ENCODE results near the gene SPTLC1. TPM values are rescaled to one million over a fixed set of nuclear protein-coding genes. Genes with fewer than 3 reads are reported as not detected.

The SPTLC1 gene
- total RNA-seq, 4 donors from 2014 or later = 124 to 132 (median 127) TPM

DNA sequence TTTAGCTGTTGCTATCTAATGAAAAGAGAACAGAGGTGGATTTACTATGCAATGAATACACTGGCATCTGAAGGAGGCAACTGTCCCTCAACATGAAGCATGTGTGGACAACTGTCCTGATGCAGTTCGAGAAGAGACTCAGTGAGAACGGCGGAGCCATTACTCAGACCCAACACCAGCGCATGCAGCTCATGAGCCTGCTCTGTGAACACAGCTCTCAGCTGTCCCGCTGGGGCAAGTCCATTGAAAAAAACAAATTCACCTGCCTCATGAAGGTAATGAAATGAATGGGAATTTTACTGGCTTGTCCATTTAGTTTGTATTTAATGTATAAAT, 78.8 kb downstream of the SPTLC1 start:
- WGBS, 2 donors = 87 to 93% methylated on average over 5 of the region's 5 CpGs
- TF ChIP-seq POLR2A (IDR thresholded peaks at IDR 0.05) = no peak
- TF ChIP-seq, protein P1, sequence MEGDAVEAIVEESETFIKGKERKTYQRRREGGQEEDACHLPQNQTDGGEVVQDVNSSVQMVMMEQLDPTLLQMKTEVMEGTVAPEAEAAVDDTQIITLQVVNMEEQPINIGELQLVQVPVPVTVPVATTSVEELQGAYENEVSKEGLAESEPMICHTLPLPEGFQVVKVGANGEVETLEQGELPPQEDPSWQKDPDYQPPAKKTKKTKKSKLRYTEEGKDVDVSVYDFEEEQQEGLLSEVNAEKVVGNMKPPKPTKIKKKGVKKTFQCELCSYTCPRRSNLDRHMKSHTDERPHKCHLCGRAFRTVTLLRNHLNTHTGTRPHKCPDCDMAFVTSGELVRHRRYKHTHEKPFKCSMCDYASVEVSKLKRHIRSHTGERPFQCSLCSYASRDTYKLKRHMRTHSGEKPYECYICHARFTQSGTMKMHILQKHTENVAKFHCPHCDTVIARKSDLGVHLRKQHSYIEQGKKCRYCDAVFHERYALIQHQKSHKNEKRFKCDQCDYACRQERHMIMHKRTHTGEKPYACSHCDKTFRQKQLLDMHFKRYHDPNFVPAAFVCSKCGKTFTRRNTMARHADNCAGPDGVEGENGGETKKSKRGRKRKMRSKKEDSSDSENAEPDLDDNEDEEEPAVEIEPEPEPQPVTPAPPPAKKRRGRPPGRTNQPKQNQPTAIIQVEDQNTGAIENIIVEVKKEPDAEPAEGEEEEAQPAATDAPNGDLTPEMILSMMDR (IDR thresholded peaks at IDR 0.05) = no peak
- no peak for DNase-seq
- H3K27me3 ChIP-seq = no peaks in the 10 kb centered on the region
- peaks cover 18 to 22% of the 10 kb centered on the region in 2 donors for H3K36me3 ChIP-seq
- H3K4me3 ChIP-seq (replicated peaks in 1 of 3) = no peak overlapping the region
- no peaks in the 10 kb centered on the region for H3K9me3 ChIP-seq
- intact Hi-C loops (cut with DNase I) = no loop called here
- no peaks in the 10 kb centered on the region for H3K4me1 ChIP-seq
- H3K27ac ChIP-seq = no peak overlapping the region

DNA sequence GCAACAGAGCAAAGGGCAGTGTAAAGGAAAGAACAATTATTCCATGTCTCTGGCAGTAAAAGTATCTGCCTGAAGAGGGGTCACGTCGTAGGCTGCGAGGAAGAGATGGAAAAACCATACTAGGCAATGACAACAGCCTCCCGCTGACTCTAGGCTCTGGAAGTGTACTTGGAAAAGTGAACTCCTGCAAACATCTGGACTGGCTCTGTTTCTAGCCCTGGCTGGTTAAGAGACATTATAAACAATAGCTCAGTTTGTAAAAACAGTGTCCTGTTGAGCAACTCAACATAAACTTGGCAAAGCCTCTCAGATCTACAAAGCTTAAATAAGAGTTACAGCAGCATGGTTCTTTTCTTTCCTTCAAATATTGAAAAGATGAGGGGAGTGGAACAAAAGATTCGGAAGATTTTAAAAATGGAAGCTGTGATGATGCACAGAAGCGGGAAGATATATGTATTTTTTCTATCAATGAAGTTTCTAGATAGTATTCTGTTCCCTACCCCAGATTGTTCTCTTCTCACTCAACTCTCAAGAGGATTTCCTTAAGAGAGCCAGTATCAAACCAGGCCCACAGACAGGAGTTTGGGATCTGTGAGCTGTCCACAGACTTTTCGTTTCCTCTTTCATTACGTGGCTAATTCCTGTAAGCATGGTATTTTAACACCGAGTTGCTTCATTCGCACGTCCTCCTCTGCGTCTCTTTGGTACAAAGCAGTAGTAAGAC, 79.4 kb downstream of the SPTLC1 start:
- Histone ChIP-seq H3K27me3 (no peaks in the 10 kb centered on the region), H3K36me3 (peaks cover 16 to 27% of the 10 kb centered on the region in 2 donors), H3K9me3 (no peaks in the 10 kb centered on the region), H3K4me3 (replicated peaks in 1 of 3) (no peak overlapping the region), H3K27ac (no peak overlapping the region), H3K4me1 (no peaks in the 10 kb centered on the region)
- intact Hi-C loops (cut with DNase I) = no loop called here
- DNase-seq = peak; percentile 19 to 40
- TF ChIP-seq, protein P1 (IDR thresholded peaks at IDR 0.05) = no peak
- no peak for TF ChIP-seq POLR2A (IDR thresholded peaks at IDR 0.05)
- 60 to 64% methylated on average over 12 of the region's 12 CpGs for WGBS, 2 donors

DNA sequence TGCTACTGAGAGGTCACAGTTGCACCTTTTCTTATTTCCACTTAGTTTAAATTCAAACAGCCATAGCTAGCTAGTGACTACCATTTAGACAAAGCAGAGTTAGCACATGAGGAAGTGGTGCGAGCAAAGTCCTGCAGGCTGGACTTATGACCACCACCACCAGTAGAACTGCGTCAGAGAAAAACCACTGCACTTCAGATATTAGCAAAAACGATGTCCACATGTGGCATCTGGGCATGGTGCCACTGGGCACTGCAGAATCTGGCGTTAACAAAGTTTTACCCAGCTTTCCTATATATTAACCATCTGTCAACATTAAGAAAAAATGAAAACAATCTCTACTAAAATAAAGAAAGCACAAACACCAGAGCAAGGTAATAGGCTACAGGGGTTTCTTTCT, 80.1 kb downstream of the SPTLC1 start:
- Histone ChIP-seq H3K9me3 (no peaks in the 10 kb centered on the region), H3K36me3 (peaks cover 16 to 27% of the 10 kb centered on the region in 2 donors), H3K4me1 (no peaks in the 10 kb centered on the region), H3K4me3 (replicated peaks in 1 of 3) (no peak overlapping the region), H3K27me3 (no peaks in the 10 kb centered on the region), H3K27ac (no peak overlapping the region)
- WGBS, 2 donors = 78 to 81% methylated on average over 4 of the region's 4 CpGs
- intact Hi-C loops (cut with DNase I) = no loop called here
- TF ChIP-seq, protein P1 (IDR thresholded peaks at IDR 0.05) = no peak
- TF ChIP-seq POLR2A (IDR thresholded peaks at IDR 0.05) = no peak
- no peak for DNase-seq

DNA sequence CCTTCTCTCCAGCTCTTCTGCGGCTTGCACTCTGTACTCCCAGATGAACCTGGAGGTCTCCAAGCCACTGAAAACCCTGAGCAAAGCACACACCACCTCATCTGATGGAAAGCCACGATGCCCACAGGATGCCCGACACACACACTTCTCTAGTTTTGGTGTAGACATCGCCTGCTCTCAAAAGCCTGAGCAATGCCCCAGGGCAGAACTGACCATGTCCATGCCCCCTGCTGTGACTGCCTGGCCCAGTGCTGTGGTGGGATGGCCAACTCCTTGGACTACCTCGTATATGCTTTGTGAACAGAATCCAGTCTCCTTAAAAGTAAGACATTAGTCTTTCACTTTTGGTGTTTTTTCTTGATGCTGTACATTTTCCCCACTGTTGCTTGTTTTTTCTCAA, 81.2 kb downstream of the SPTLC1 start:
- Histone ChIP-seq H3K36me3 (peaks cover 16 to 27% of the 10 kb centered on the region in 2 donors), H3K27ac (no peak overlapping the region), H3K4me3 (replicated peaks in 1 of 3) (no peak overlapping the region), H3K27me3 (no peaks in the 10 kb centered on the region), H3K4me1 (no peaks in the 10 kb centered on the region), H3K9me3 (no peaks in the 10 kb centered on the region)
- TF ChIP-seq POLR2A (IDR thresholded peaks at IDR 0.05) = no peak
- TF ChIP-seq, protein P1 (IDR thresholded peaks at IDR 0.05) = no peak
- 95% methylated on average over 4 to 5 of the region's 5 CpGs for WGBS, 2 donors
- DNase-seq = no peak
- intact Hi-C loops (cut with DNase I) = no loop called here

DNA sequence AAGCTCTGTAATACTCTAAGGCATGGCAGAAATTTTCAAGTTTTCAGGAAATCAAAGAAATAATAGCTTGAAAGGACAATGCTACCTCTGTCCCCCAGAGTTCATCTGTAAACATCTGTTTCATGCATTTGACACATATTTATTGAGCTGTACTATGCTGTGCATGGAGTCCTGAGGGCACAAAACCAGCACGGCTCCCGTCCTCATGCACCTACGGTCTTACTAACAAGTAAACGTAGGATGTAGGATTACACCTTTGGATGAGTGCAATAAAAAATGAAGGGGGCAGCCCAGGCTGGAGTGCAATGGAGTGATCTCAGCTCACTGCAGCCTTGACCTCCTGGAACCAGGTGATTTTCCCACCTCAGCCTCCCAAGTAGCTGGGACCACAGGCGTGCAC, 81.9 kb downstream of the SPTLC1 start:
- peaks cover 13 to 27% of the 10 kb centered on the region in 2 donors for H3K36me3 ChIP-seq

More for the DNA sequence above, 81.9 kb downstream of the SPTLC1 start:
- intact Hi-C loops (cut with DNase I) = no loop called here
- Histone ChIP-seq H3K9me3 (no peaks in the 10 kb centered on the region), H3K27me3 (no peaks in the 10 kb centered on the region), H3K27ac (no peak overlapping the region), H3K4me1 (no peaks in the 10 kb centered on the region), H3K4me3 (replicated peaks in 1 of 3) (no peak overlapping the region)
- 98% methylated on average over 4 to 5 of the region's 5 CpGs for WGBS, 2 donors
- DNase-seq = no peak
- TF ChIP-seq, protein P1 (IDR thresholded peaks at IDR 0.05) = no peak
- TF ChIP-seq POLR2A (IDR thresholded peaks at IDR 0.05) = no peak
